H1 (cell line): ENCODE measurements around the gene DSTYK. TPM values are rescaled to one million over a fixed set of nuclear protein-coding genes. Genes with fewer than 3 reads are reported as not detected.

Experiments
- CTCF ChIA-PET: fragments of 300-600 bp; sonication (Branson Sonifier 250); formaldehyde crosslinking; loops from one replicate; lab custom pipeline; 2021; ENCODE audit not compliant: partially characterized antibody; lab: Charles Lee
- POLR2A ChIA-PET: fragments of 300-600 bp; sonication (Branson Sonifier 250); formaldehyde crosslinking; loops from one replicate; lab custom pipeline; 2021; ENCODE audit warnings: inconsistent platforms; ENCODE audit not compliant: partially characterized antibody; lab: Charles Lee
- DNase-seq, 2 experiments: peaks; one replicate each; pipeline versions ENCODE4 v3.0.0 to v3.0.0-alpha.2; 2010 to 2022; ENCODE audit warnings: low spot score in 2 of 2, low read depth in 1 of 2, mixed read lengths in 1 of 2
- FAIRE-seq: peaks from 2 replicates; lab custom pipeline; 2011; peaks lifted over from hg19 to GRCh38; lab: Jason Lieb, UNC
- H2AFZ ChIP-seq: 2 replicates; pipeline ENCODE4 v1.8.1; 2012; ENCODE audit warnings: low read length, inconsistent platforms
- H2AK5ac ChIP-seq: 2 replicates; pipeline ENCODE4 v1.6.1; 2013; ENCODE audit warnings: low read depth, low read length
- H2BK120ac ChIP-seq: replicated peaks from 2 replicates; pipeline ENCODE3; 2013; ENCODE audit warnings: low read depth, low read length, inconsistent platforms
- H2BK12ac ChIP-seq: 2 replicates; pipeline ENCODE4 v1.6.1; 2013; ENCODE audit warnings: low read depth, low read length
- H2BK15ac ChIP-seq: 2 replicates; pipeline ENCODE4 v1.6.1; 2013; ENCODE audit warnings: low read length
- H2BK20ac ChIP-seq: 2 replicates; pipeline ENCODE4 v1.6.1; 2013; ENCODE audit warnings: low read length
- H2BK5ac ChIP-seq: 2 replicates; pipeline ENCODE4 v1.6.1; 2013; ENCODE audit warnings: low read depth, low read length
- H3K14ac ChIP-seq: 2 replicates; pipeline ENCODE4 v1.6.1; 2013; ENCODE audit warnings: inconsistent platforms; ENCODE audit not compliant: insufficient read length
- H3K18ac ChIP-seq: 2 replicates; pipeline ENCODE4 v1.6.1; 2013; ENCODE audit warnings: low read length; ENCODE audit errors: extremely low read depth
- H3K23ac ChIP-seq: 2 replicates; pipeline ENCODE4 v1.6.1; 2013; ENCODE audit warnings: inconsistent platforms; ENCODE audit not compliant: insufficient read length
- H3K23me2 ChIP-seq: 2 replicates; pipeline ENCODE4 v1.6.1; 2013; ENCODE audit warnings: low read depth, low read length
- H3K27ac ChIP-seq: 2 replicates; pipeline ENCODE4 v1.6.1; 2011; ENCODE audit warnings: low read depth, low read length, inconsistent platforms
- H3K27me3 ChIP-seq, 4 experiments: replicated peaks in 1 of 4; 1 replicate in 1 of 4; 2 replicates in 3 of 4; pipeline versions ENCODE4 v1.6.1 to v1.8.1; 2011 to 2013; ENCODE audit warnings: low read length in 3 of 4, mild to moderate bottlenecking in 3 of 4, inconsistent platforms in 2 of 4, mixed read lengths in 2 of 4, moderate library complexity in 1 of 4; ENCODE audit not compliant: control insufficient read depth in 3 of 4, insufficient read depth in 3 of 4; ENCODE audit errors: extremely low read depth in 1 of 4
- H3K36me3 ChIP-seq, 4 experiments: 2 replicates each; pipeline versions ENCODE4 v1.6.1 to v1.8.1; 2011 to 2013; ENCODE audit warnings: mild to moderate bottlenecking in 4 of 4, low read length in 3 of 4, moderate library complexity in 2 of 4, control low read depth in 1 of 4, inconsistent platforms in 1 of 4; ENCODE audit not compliant: insufficient read depth in 4 of 4, control insufficient read depth in 2 of 4
- H3K4ac ChIP-seq: replicated peaks from 2 replicates; pipeline ENCODE3; 2013; ENCODE audit warnings: low read length, low read depth, mixed read lengths, inconsistent platforms; ENCODE audit not compliant: insufficient read length
- H3K4me1 ChIP-seq, 4 experiments: replicated peaks in 1 of 4; 1 replicate in 1 of 4; 2 replicates in 3 of 4; pipeline versions ENCODE4 v1.6.1 to v1.8.1; 2011 to 2013; ENCODE audit warnings: low read length in 3 of 4, inconsistent platforms in 2 of 4, mixed read lengths in 1 of 4; ENCODE audit not compliant: insufficient read depth in 4 of 4, control insufficient read depth in 3 of 4
- H3K4me2 ChIP-seq, 2 experiments: 2 replicates each; pipeline versions ENCODE4 v1.6.1 to v1.8.1; 2011 to 2013; ENCODE audit warnings: low read depth in 2 of 2, low read length in 2 of 2, control low read depth in 1 of 2, inconsistent platforms in 1 of 2, mild to moderate bottlenecking in 1 of 2; ENCODE audit not compliant: insufficient read depth in 1 of 2
- H3K4me3 ChIP-seq, 4 experiments: fragments of 200-600, 300-600 bp in 1 of 4; sonication (generic), shearing (Covaris generic), sonication (Bioruptor Twin) in 1 of 4; 2 replicates each; pipeline versions ENCODE4 v1.5.1 to v1.8.1; 2011 to 2016; ENCODE audit warnings: low read length in 4 of 4, low read depth in 3 of 4, control low read depth in 2 of 4, inconsistent platforms in 2 of 4, mild to moderate bottlenecking in 2 of 4, mixed read lengths in 1 of 4, moderate library complexity in 1 of 4; ENCODE audit not compliant: insufficient read depth in 2 of 4; ENCODE audit errors: extremely low read depth in 1 of 4
- H3K56ac ChIP-seq: replicated peaks from 2 replicates; pipeline ENCODE3; 2013; ENCODE audit warnings: low read depth, mild to moderate bottlenecking, mixed read lengths, low read length, inconsistent platforms; ENCODE audit not compliant: insufficient read length
- H3K79me1 ChIP-seq: 2 replicates; pipeline ENCODE4 v1.6.1; 2013; ENCODE audit warnings: low read depth, low read length, control low read depth
- H3K79me2 ChIP-seq, 2 experiments: 2 replicates each; pipeline versions ENCODE4 v1.6.1 to v1.8.1; 2012 to 2013; ENCODE audit warnings: low read length in 2 of 2, mild to moderate bottlenecking in 2 of 2, inconsistent platforms in 1 of 2; ENCODE audit not compliant: insufficient read depth in 2 of 2, control insufficient read depth in 1 of 2
- H3K9ac ChIP-seq, 4 experiments: replicated peaks in 1 of 4; 1 replicate in 1 of 4; 2 replicates in 3 of 4; pipeline versions ENCODE4 v1.6.1 to v1.8.1; 2011 to 2013; ENCODE audit warnings: low read depth in 3 of 4, low read length in 3 of 4, control low read depth in 2 of 4, mild to moderate bottlenecking in 2 of 4, moderate library complexity in 2 of 4, inconsistent platforms in 1 of 4; ENCODE audit errors: extremely low read depth in 1 of 4
- H3K9me3 ChIP-seq, 2 experiments: 2 replicates each; pipeline versions ENCODE4 v1.6.1 to v1.8.1; 2012 to 2013; ENCODE audit warnings: mild to moderate bottlenecking in 2 of 2, moderate library complexity in 2 of 2, control low read depth in 1 of 2, inconsistent platforms in 1 of 2, low read depth in 1 of 2, low read length in 1 of 2, mixed read lengths in 1 of 2; ENCODE audit not compliant: insufficient read depth in 2 of 2
- H4K20me1 ChIP-seq, 2 experiments: replicated peaks in 1 of 2; 2 replicates each; pipeline versions ENCODE3 to v1.8.1; 2011 to 2013; ENCODE audit warnings: inconsistent platforms in 2 of 2, low read length in 2 of 2, mild to moderate bottlenecking in 1 of 2; ENCODE audit not compliant: insufficient read depth in 2 of 2, control insufficient read depth in 1 of 2
- H4K5ac ChIP-seq: 2 replicates; pipeline ENCODE4 v1.6.1; 2013; ENCODE audit warnings: low read length, low read depth, mixed read lengths, inconsistent platforms; ENCODE audit not compliant: insufficient read length
- H4K8ac ChIP-seq: 2 replicates; pipeline ENCODE4 v1.8.0; 2013; ENCODE audit warnings: mild to moderate bottlenecking, moderate library complexity, low read length, inconsistent platforms; ENCODE audit not compliant: insufficient read depth; ENCODE audit errors: extremely low read depth
- H4K91ac ChIP-seq: replicated peaks from 2 replicates; pipeline ENCODE3; 2013; ENCODE audit warnings: low read length, mixed read lengths, inconsistent platforms; ENCODE audit not compliant: insufficient read length
- BCL11A ChIP-seq, 2 experiments: IDR thresholded peaks; one replicate each; pipeline ENCODE4 v1.6.1; 2011; ENCODE audit warnings: low read depth in 2 of 2, low read length in 2 of 2, mild to moderate bottlenecking in 2 of 2
- HDAC6 ChIP-seq: IDR thresholded peaks from one replicate; pipeline ENCODE4 v1.7.1; 2012; ENCODE audit warnings: low read depth, mild to moderate bottlenecking, inconsistent platforms, low read length, moderate library complexity
- NRF1 ChIP-seq: IDR thresholded peaks from 2 replicates; pipeline ENCODE4 v1.6.1; 2011; ENCODE audit warnings: mild to moderate bottlenecking, low read depth, low read length, improper control_type of control experiment
- POLR2A ChIP-seq, 2 experiments: IDR thresholded peaks; 1 replicate in 1 of 2; 2 replicates in 1 of 2; pipeline ENCODE4 v1.6.1; 2011; ENCODE audit warnings: low read depth in 2 of 2, low read length in 2 of 2, mild to moderate bottlenecking in 2 of 2; ENCODE audit errors: control extremely low read depth in 1 of 2
- RNF2 ChIP-seq: fragments of 200-900, 300-1000 bp; sonication (generic); IDR thresholded peaks from 2 replicates; pipeline ENCODE4 v1.7.1; 2016; ENCODE audit warnings: borderline replicate concordance, low read depth, mild to moderate bottlenecking, antibody characterized with exemption, low read length; ENCODE audit not compliant: poor library complexity, severe bottlenecking; ENCODE audit errors: missing control alignments
- TCF12 ChIP-seq: IDR thresholded peaks from 2 replicates; pipeline ENCODE4 v1.6.1; 2011; ENCODE audit warnings: low read depth, mild to moderate bottlenecking, low read length
- TEAD4 ChIP-seq: IDR thresholded peaks from 2 replicates; pipeline ENCODE4 v1.6.1; 2012; ENCODE audit warnings: low read depth, low read length, inconsistent platforms, mixed read lengths
- ZNF274 ChIP-seq: IDR thresholded peaks from 2 replicates; pipeline ENCODE4 v1.7.0; 2012; ENCODE audit warnings: low read length, borderline replicate concordance; ENCODE audit errors: extremely low read depth
- WGBS, 2 experiments: shearing (Covaris generic) in 1 of 2; methylation state at CpG; one replicate each; pipeline versions ENCODE4 v1.1.6 to v1.1.7; 2013 to 2015; ENCODE audit warnings: low lambda C conversion rate in 2 of 2, mixed read lengths in 2 of 2, inconsistent platforms in 1 of 2, low coverage in 1 of 2, missing lambda C conversion rate in 1 of 2; ENCODE audit not compliant: insufficient replicate concordance in 2 of 2, insufficient coverage in 1 of 2, insufficient read length in 1 of 2; ENCODE audit errors: extremely low coverage in 1 of 2, missing lambda C conversion rate in 1 of 2; 5-methylcytosine and 5-hydroxymethylcytosine counted together
- polyA plus RNA-seq, 7 experiments: library from polyadenylated mRNA; depleted of rRNA in 3 of 7; stranded (reverse) in 5 of 7; unstranded in 2 of 7; fragments of >200 nt in 5 of 7; fragments of 200-250 nt in 2 of 7; gene quantifications; 1 replicate in 5 of 7; 2 replicates in 1 of 7; 4 replicates in 1 of 7; pipeline versions ENCODE4 v1.2.1 to v1.2.3, GENCODE V29; 2011 to 2013; ENCODE audit warnings: missing spikeins in 2 of 7, mixed read lengths in 2 of 7
- total RNA-seq: library from RNA; stranded (reverse); fragmentation: NEBNext Ultra II Directional; extraction: Animal tissue kit (Norgen Biotek cat#: 25700); gene quantifications from 2 replicates; pipeline ENCODE4 v1.2.1, GENCODE V29; 2021

The DSTYK gene
- total and polyA plus RNA-seq, 2 of the 8 experiments (the other 6 are each of a cell fraction or from before 2014, with no cell fraction given) = 2.7 to 8.5 TPM

- DNase-seq (no peak), FAIRE-seq (no peak)
- ChIA-PET CTCF (interaction anchor here (0.6 to 42.6 kb wide), 4 partner anchors 5 to 226 kb away, joined by 3 to 2424 read pairs (median 1035); partner anchors contain the start of genes KLHDC8A, NUAK2 and TMCC2), POLR2A (interaction anchor here (1.7 kb wide), 1 partner anchor 10 kb away, joined by 4 read pairs; no protein-coding TSS in a partner anchor)
- Histone ChIP-seq H2BK20ac (no peak overlapping the region), H3K79me2 (no peaks in the 10 kb centered on the region), H3K18ac (no peak overlapping the region), H3K79me1 (no peaks in the 10 kb centered on the region), H2AFZ (no peak overlapping the region), H2AK5ac (no peak overlapping the region), H3K14ac (no peak overlapping the region), H3K4me2 (no peak overlapping the region), H3K4me1 (peaks cover 0 to 6% (median 2%) of the 10 kb centered on the region in 4 experiments; a peak in 5 of 7 replicates), H4K91ac (no peak overlapping the region), H3K4ac (no peak overlapping the region), H4K5ac (no peak overlapping the region), H2BK120ac (no peak overlapping the region), H3K9ac (no peak overlapping the region), H3K23ac (no peak overlapping the region), H3K4me3 (no peak overlapping the region), H3K9me3 (no peaks in the 10 kb centered on the region), H4K8ac (no peak overlapping the region), H3K36me3 (no peaks in the 10 kb centered on the region), H2BK5ac (no peak overlapping the region), H4K20me1 (no peaks in the 10 kb centered on the region), H3K56ac (no peak overlapping the region), H2BK15ac (no peak overlapping the region), H3K23me2 (no peaks in the 10 kb centered on the region), H3K27me3 (no peaks in the 10 kb centered on the region), H3K27ac (no peak overlapping the region), H2BK12ac (no peak overlapping the region)
- no peak for TF ChIP-seq TEAD4
- no peak for TF ChIP-seq BCL11A (IDR thresholded peaks at IDR 0.05; ENCODE audit: low read depth in 2 of 2, low read length in 2 of 2)
- no peak for TF ChIP-seq ZNF274
- no peak for TF ChIP-seq POLR2A (IDR thresholded peaks at IDR 0.05; ENCODE audit: control extremely low read depth in 1 of 2, low read depth in 2 of 2, low read length in 2 of 2)
- TF ChIP-seq HDAC6 = no peak
- no peak for TF ChIP-seq NRF1
- no peak for TF ChIP-seq TCF12
- no peak for TF ChIP-seq RNF2
- 85% methylated on average over 11 of the region's 11 CpGs; no CpG with 5 or more reads in 1 of the 2 experiments for WGBS, 2 experiments
Observed at GRCh38 chr1:205248793-205249601, 37.5 kb upstream of the DSTYK start.
